Stomach (tissue), 4 donors: ENCODE measurements around the gene ZNF70.

Experiments
- EP300 ChIP-seq: sonication (generic); formaldehyde crosslinking; IDR thresholded peaks from one replicate; pipeline ENCODE4 v1.6.1; 2017; ENCODE audit warnings: antibody characterized with exemption
- POLR2A ChIP-seq, 4 donors: fragments of 450-650 bp; IDR thresholded peaks; one replicate each; pipeline ENCODE4 v1.6.1; 2016; ENCODE audit warnings: antibody characterized with exemption in 4 of 4, control low read depth in 2 of 4, mild to moderate bottlenecking in 1 of 4, moderate library complexity in 1 of 4
- POLR2AphosphoS5 ChIP-seq, 3 donors: sonication (generic); formaldehyde crosslinking; IDR thresholded peaks; one replicate each; pipeline ENCODE4 v1.6.1; 2016; ENCODE audit warnings: antibody characterized with exemption in 3 of 3
- TF ChIP-seq, protein P1 (sequence below), 7 experiments: fragments of 450-650 bp in 4 of 7; fragments of 200-600 bp in 3 of 7; sonication (generic) in 3 of 7; IDR thresholded peaks; one replicate each; pipeline ENCODE4 v1.5.1; 2016 to 2019; ENCODE audit warnings: antibody characterized with exemption in 7 of 7, control low read depth in 2 of 7, mild to moderate bottlenecking in 1 of 7

- TF ChIP-seq POLR2A (IDR thresholded peaks at IDR 0.05) (no peak), POLR2AphosphoS5 (IDR thresholded peaks at IDR 0.05) (no peak), EP300 (no peak)
- TF ChIP-seq, protein P1, sequence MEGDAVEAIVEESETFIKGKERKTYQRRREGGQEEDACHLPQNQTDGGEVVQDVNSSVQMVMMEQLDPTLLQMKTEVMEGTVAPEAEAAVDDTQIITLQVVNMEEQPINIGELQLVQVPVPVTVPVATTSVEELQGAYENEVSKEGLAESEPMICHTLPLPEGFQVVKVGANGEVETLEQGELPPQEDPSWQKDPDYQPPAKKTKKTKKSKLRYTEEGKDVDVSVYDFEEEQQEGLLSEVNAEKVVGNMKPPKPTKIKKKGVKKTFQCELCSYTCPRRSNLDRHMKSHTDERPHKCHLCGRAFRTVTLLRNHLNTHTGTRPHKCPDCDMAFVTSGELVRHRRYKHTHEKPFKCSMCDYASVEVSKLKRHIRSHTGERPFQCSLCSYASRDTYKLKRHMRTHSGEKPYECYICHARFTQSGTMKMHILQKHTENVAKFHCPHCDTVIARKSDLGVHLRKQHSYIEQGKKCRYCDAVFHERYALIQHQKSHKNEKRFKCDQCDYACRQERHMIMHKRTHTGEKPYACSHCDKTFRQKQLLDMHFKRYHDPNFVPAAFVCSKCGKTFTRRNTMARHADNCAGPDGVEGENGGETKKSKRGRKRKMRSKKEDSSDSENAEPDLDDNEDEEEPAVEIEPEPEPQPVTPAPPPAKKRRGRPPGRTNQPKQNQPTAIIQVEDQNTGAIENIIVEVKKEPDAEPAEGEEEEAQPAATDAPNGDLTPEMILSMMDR (IDR thresholded peaks at IDR 0.05), result no peak
Observed at GRCh38 chr22:23713696-23714595, 37.0 kb downstream of the ZNF70 start.
